Kidney (tissue), 14 donors: ENCODE results near the gene STOX1. TPM values are rescaled to one million over a fixed set of nuclear protein-coding genes. Genes with fewer than 3 reads are reported as not detected.
"Not testable (repeated sequence)": the region's sequence is repeated elsewhere in the genome, so short reads cannot be mapped to it uniquely, and the experiment has no call there.

ENCODE experiments used
- DNase-seq, 5 donors: peaks; one replicate each; pipeline ENCODE4 v3.0.0-alpha.2; 2013 to 2020
- FAIRE-seq: peaks from 2 replicates; lab custom pipeline; 2012; peaks lifted over from hg19 to GRCh38; lab: Jason Lieb, UNC
- H3K27ac ChIP-seq, 2 donors: one replicate each; pipeline ENCODE4 v1.7.0; 2013; ENCODE audit warnings: low read depth in 2 of 2, low read length in 2 of 2, inconsistent platforms in 1 of 2
- H3K27me3 ChIP-seq: one replicate; pipeline ENCODE4 v1.7.1; 2013; ENCODE audit warnings: low read length, inconsistent platforms; ENCODE audit not compliant: control insufficient read depth, insufficient read depth
- H3K36me3 ChIP-seq, 3 donors: one replicate each; pipeline versions ENCODE4 v1.7.0 to v1.7.1; 2013; ENCODE audit warnings: low read length in 3 of 3, control low read depth in 1 of 3, inconsistent platforms in 1 of 3; ENCODE audit not compliant: insufficient read depth in 3 of 3, control insufficient read depth in 2 of 3
- H3K4me1 ChIP-seq, 3 donors: one replicate each; pipeline versions ENCODE4 v1.7.0 to v1.7.1; 2013; ENCODE audit warnings: low read length in 3 of 3, inconsistent platforms in 1 of 3, low read depth in 1 of 3; ENCODE audit not compliant: control insufficient read depth in 2 of 3, insufficient read depth in 2 of 3
- H3K4me3 ChIP-seq, 3 donors: one replicate each; pipeline versions ENCODE4 v1.7.0 to v1.8.1; 2013; ENCODE audit warnings: low read length in 3 of 3, control low read depth in 1 of 3, inconsistent platforms in 1 of 3
- H3K9ac ChIP-seq, 3 donors: one replicate each; pipeline versions ENCODE4 v1.7.0 to v1.7.1; 2013; ENCODE audit warnings: low read length in 3 of 3, control low read depth in 1 of 3, inconsistent platforms in 1 of 3
- H3K9me3 ChIP-seq, 3 donors: one replicate each; pipeline versions ENCODE4 v1.7.0 to v1.7.1; 2013; ENCODE audit warnings: low read length in 3 of 3, control low read depth in 1 of 3, inconsistent platforms in 1 of 3; ENCODE audit not compliant: control insufficient read depth in 2 of 3, insufficient read depth in 1 of 3
- intact Hi-C: fragments of 100-400 bp; cut with DNase I; formaldehyde crosslinking; loops from one replicate; pipeline ENCODE4 v1.11.1; 2022
- polyA plus RNA-seq: library from polyadenylated mRNA; stranded (reverse); fragments of 350-450 nt; fragmentation: Illumina TruSeq; extraction: RNeasy Lipid Tissue Mini Kit (QIAGEN cat#74804); gene quantifications from one replicate; pipeline ENCODE4 v1.2.3, GENCODE V29; 2014; ENCODE audit warnings: low read depth, low replicate concordance; ENCODE audit not compliant: insufficient read depth
- total RNA-seq: library from RNA; stranded (reverse); fragmentation: NEBNext Ultra II Directional; extraction: Animal tissue kit (Norgen Biotek cat#: 25700); gene quantifications from one replicate; pipeline ENCODE4 v1.2.1, GENCODE V29; 2021
- TF ChIP-seq, protein P1 (sequence below): IDR thresholded peaks from 3 replicates; pipeline ENCODE4 v1.5.1; 2012; ENCODE audit warnings: mild to moderate bottlenecking, moderate library complexity, borderline replicate concordance; ENCODE audit not compliant: insufficient read depth; ENCODE audit errors: extremely low read depth
- donor health status: control.
- donor health status: control.
- donor health status: control.
- donor health status: control.
- donor health status: control.
- donor health status: DM: yes; HTN: yes; CAD: no.
- donor health status: Normal renal cell carcinoma (clear cell type).

The STOX1 gene
- total and polyA plus RNA-seq, 2 donors from 2014 or later, result 1.5 TPM

- no peaks in the 10 kb centered on the region for H3K4me1 ChIP-seq
- H3K9ac ChIP-seq, result no peak overlapping the region
- TF ChIP-seq, protein P1, sequence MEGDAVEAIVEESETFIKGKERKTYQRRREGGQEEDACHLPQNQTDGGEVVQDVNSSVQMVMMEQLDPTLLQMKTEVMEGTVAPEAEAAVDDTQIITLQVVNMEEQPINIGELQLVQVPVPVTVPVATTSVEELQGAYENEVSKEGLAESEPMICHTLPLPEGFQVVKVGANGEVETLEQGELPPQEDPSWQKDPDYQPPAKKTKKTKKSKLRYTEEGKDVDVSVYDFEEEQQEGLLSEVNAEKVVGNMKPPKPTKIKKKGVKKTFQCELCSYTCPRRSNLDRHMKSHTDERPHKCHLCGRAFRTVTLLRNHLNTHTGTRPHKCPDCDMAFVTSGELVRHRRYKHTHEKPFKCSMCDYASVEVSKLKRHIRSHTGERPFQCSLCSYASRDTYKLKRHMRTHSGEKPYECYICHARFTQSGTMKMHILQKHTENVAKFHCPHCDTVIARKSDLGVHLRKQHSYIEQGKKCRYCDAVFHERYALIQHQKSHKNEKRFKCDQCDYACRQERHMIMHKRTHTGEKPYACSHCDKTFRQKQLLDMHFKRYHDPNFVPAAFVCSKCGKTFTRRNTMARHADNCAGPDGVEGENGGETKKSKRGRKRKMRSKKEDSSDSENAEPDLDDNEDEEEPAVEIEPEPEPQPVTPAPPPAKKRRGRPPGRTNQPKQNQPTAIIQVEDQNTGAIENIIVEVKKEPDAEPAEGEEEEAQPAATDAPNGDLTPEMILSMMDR, result no peak
- H3K4me3 ChIP-seq, result no peak overlapping the region
- no peaks in the 10 kb centered on the region for H3K36me3 ChIP-seq
- FAIRE-seq (no peak), DNase-seq (no peak)
- intact Hi-C loops, result no loop called here
- peaks cover 1 to 18% (median 6%) of the 10 kb centered on the region in 3 donors for H3K9me3 ChIP-seq
- H3K27me3 ChIP-seq, result no peaks in the 10 kb centered on the region
- H3K27ac ChIP-seq, result no peak overlapping the region
These were observed 37.3 kb downstream of the STOX1 start for GRCh38 chr10:68864611-68865010.

GRCh38 chr10:68868173-68868572, 40.8 kb downstream of the STOX1 start:
- H3K27me3 ChIP-seq, H3K9ac ChIP-seq, H3K9me3 ChIP-seq, DNase-seq, H3K4me3 ChIP-seq, H3K27ac ChIP-seq, intact Hi-C loops, FAIRE-seq, H3K36me3 ChIP-seq: not testable (repeated sequence)
- H3K4me1 ChIP-seq, result peaks cover 0 to 10% (median 2%) of the 10 kb centered on the region in 3 donors

GRCh38 chr10:68869623-68870022, 42.3 kb downstream of the STOX1 start:
- TF ChIP-seq, protein P1, result no peak
- FAIRE-seq, result no peak
- no peak for DNase-seq

GRCh38 chr10:68870061-68870460, 42.7 kb downstream of the STOX1 start:
- TF ChIP-seq, protein P1, result no peak
- H3K4me1 ChIP-seq, result peaks cover 0 to 10% (median 2%) of the 10 kb centered on the region in 3 donors
- H3K36me3 ChIP-seq, result no peaks in the 10 kb centered on the region
- FAIRE-seq (no peak), DNase-seq (no peak)
- H3K27me3 ChIP-seq, result no peaks in the 10 kb centered on the region
- H3K4me3 ChIP-seq, result no peak overlapping the region
- intact Hi-C loops, result no loop called here
- no peak overlapping the region for H3K9ac ChIP-seq
- H3K27ac ChIP-seq, result no peak overlapping the region
- H3K9me3 ChIP-seq, result no peaks in the 10 kb centered on the region

More at GRCh38 chr10:68869623-68870022, 42.3 kb downstream of the STOX1 start:
- Histone ChIP-seq H3K27me3 (no peaks in the 10 kb centered on the region), H3K4me1 (peaks cover 0 to 10% (median 2%) of the 10 kb centered on the region in 3 donors), H3K9me3 (no peaks in the 10 kb centered on the region), H3K36me3 (no peaks in the 10 kb centered on the region), H3K4me3 (no peak overlapping the region), H3K27ac (no peak overlapping the region), H3K9ac (no peak overlapping the region)
- intact Hi-C loops, result no loop called here
